ENCODE results near the gene PTK7.

Gene PTK7

DNA sequence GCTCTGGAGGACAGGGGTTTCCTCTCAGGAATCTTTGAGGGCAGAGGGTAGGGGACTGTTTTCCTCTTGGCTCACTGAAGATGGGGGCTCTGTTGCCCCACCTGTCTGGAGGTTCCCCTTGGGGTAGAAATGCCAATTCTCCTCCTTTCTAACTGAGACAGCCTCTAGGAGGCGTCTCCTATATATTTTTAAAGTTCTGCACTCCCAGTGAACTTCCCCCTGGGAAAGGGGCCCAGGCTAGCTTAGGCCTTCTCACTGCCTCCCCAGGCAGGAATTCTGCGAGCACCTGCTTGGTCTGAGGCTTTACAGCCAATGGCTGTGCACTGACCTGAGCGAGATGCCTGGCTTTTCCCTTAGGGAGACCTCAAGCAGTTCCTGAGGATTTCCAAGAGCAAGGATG, 70.1 kb downstream of the PTK7 start:
- H3K27ac ChIP-seq (replicated peaks; ENCODE audit: low read length), result no peak overlapping the region

DNA sequence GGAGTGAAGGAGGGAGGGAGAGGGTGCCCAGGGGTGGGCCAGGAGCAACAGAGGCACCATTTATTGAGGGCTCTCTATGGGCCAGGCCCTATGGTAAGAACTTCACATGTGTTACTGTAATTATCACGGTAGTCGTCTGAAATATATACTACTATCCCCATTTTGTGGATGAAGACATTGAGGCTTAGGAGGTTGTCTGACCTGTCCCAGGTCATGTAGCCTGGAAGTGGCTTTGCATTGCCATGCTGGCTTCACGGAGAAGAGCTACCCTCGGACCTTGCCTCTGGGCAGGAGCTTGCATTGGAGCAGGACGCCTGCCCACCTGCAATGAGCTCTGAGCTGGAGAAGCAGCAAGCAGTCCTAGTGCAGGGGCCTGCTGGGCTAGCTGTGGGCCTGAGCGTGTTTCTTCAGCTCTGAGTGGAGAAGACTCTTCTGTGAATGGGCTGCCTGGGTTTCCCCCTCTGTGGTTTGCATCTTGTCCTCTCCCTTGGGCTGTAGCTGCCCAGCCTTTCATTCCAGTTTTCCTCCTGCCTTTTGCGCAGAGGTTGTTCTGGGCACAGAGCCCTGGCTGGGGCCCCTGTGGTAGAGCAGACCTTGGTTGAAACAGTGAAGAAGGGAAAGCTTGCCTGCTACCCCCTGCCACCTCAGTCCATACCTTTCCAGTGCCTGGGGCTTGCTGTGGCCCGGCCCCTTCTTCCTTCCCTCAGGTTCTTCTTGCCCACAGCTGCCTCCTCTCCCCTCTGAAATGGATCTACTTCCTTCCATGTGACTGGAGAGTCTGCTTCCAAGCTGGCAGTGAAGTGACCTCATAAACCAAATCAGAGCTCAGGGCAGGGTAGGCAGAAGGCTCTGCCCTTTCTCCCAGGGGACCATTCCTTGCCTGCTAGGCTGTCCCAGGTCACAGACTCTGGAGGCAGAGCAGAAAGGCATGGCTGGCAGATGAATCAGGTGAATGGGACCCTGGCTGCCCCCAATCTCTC, 70.9 kb downstream of the PTK7 start:
- H3K9ac ChIP-seq (ENCODE audit: low read depth, low read length, poor library complexity), result no peak overlapping the region
- no peak overlapping the region for H3K23ac ChIP-seq (ENCODE audit: low read depth, low read length, poor library complexity)
- H2BK5ac ChIP-seq (ENCODE audit: low read length), result no peak overlapping the region
- H3K27me3 ChIP-seq (ENCODE audit: control insufficient read depth in 3 of 3, insufficient read depth in 3 of 3, low read depth in 1 of 3, low read length in 3 of 3), result no peaks in the 10 kb centered on the region
- H2AK5ac ChIP-seq (ENCODE audit: low read depth, low read length), result no peak overlapping the region
- H3K14ac ChIP-seq (ENCODE audit: low read length), result no peak overlapping the region
- no peak overlapping the region for H3K4me3 ChIP-seq (ENCODE audit: low read length in 2 of 2)
- no peak overlapping the region for H4K91ac ChIP-seq (ENCODE audit: low read depth, low read length, poor library complexity)
- H2BK15ac ChIP-seq (ENCODE audit: low read length), result no peak overlapping the region
- H2AFZ ChIP-seq (ENCODE audit: low read length), result no peak overlapping the region
- no peak overlapping the region for H3K4me2 ChIP-seq (ENCODE audit: insufficient read depth, low read length, poor library complexity, severe bottlenecking)
- DNase-seq (ENCODE audit: low spot score), result no peak
- no peaks in the 10 kb centered on the region for H3K79me1 ChIP-seq (ENCODE audit: low read depth, low read length)
- peaks cover 14 to 55% of the 10 kb centered on the region in 2 donors for H3K36me3 ChIP-seq (replicated peaks in 1 of 2; ENCODE audit: control insufficient read depth in 2 of 2, insufficient read depth in 2 of 2, low read length in 2 of 2)
- no peak overlapping the region for H2BK12ac ChIP-seq (ENCODE audit: low read length)
- H3K4me1 ChIP-seq (ENCODE audit: control insufficient read depth in 2 of 2, insufficient read depth in 1 of 2, low read depth in 1 of 2, low read length in 2 of 2), result peaks cover 5 to 7% of the 10 kb centered on the region in 2 donors
- H2BK120ac ChIP-seq (ENCODE audit: low read depth, low read length), result no peak overlapping the region
- no peak overlapping the region for H4K8ac ChIP-seq (ENCODE audit: low read depth, low read length)
- no peak overlapping the region for H3K4ac ChIP-seq (ENCODE audit: low read length)
- H3K18ac ChIP-seq (ENCODE audit: low read length), result no peak overlapping the region
- H3K27ac ChIP-seq (replicated peaks; ENCODE audit: low read length), result no peak overlapping the region
- no peaks in the 10 kb centered on the region for H3K9me3 ChIP-seq (replicated peaks in 1 of 2; ENCODE audit: control insufficient read depth in 2 of 2, insufficient read depth in 1 of 2, low read depth in 1 of 2, low read length in 2 of 2)
- WGBS, 2 donors (ENCODE audit: extremely low coverage in 2 of 2, insufficient read length in 2 of 2, insufficient replicate concordance in 1 of 2), result no CpG with 5 or more reads among the region's 8 CpGs

More for the DNA sequence above, 70.1 kb downstream of the PTK7 start:
- H3K14ac ChIP-seq (ENCODE audit: low read length), result no peak overlapping the region
- no peaks in the 10 kb centered on the region for H3K9me3 ChIP-seq (replicated peaks in 1 of 2; ENCODE audit: control insufficient read depth in 2 of 2, insufficient read depth in 1 of 2, low read depth in 1 of 2, low read length in 2 of 2)
- H2AK5ac ChIP-seq (ENCODE audit: low read depth, low read length), result no peak overlapping the region
- no peak overlapping the region for H3K4me3 ChIP-seq (ENCODE audit: low read length in 2 of 2)
- peaks cover 17 to 55% of the 10 kb centered on the region in 2 donors for H3K36me3 ChIP-seq (replicated peaks in 1 of 2; ENCODE audit: control insufficient read depth in 2 of 2, insufficient read depth in 2 of 2, low read length in 2 of 2)
- WGBS, 2 donors (ENCODE audit: extremely low coverage in 2 of 2, insufficient read length in 2 of 2, insufficient replicate concordance in 1 of 2), result no CpG with 5 or more reads among the region's 3 CpGs
- no peak overlapping the region for H3K4me2 ChIP-seq (ENCODE audit: insufficient read depth, low read length, poor library complexity, severe bottlenecking)
- no peak overlapping the region for H4K91ac ChIP-seq (ENCODE audit: low read depth, low read length, poor library complexity)
- peaks cover 5 to 7% of the 10 kb centered on the region in 2 donors for H3K4me1 ChIP-seq (ENCODE audit: control insufficient read depth in 2 of 2, insufficient read depth in 1 of 2, low read depth in 1 of 2, low read length in 2 of 2)
- no peak overlapping the region for H4K8ac ChIP-seq (ENCODE audit: low read depth, low read length)
- no peak overlapping the region for H3K18ac ChIP-seq (ENCODE audit: low read length)
- H2BK5ac ChIP-seq (ENCODE audit: low read length), result no peak overlapping the region
- H3K4ac ChIP-seq (ENCODE audit: low read length), result no peak overlapping the region
- no peak overlapping the region for H2BK120ac ChIP-seq (ENCODE audit: low read depth, low read length)
- no peaks in the 10 kb centered on the region for H3K27me3 ChIP-seq (ENCODE audit: control insufficient read depth in 3 of 3, insufficient read depth in 3 of 3, low read depth in 1 of 3, low read length in 3 of 3)
- DNase-seq (ENCODE audit: low spot score), result no peak
- no peak overlapping the region for H2AFZ ChIP-seq (ENCODE audit: low read length)
- no peaks in the 10 kb centered on the region for H3K79me1 ChIP-seq (ENCODE audit: low read depth, low read length)
- H3K9ac ChIP-seq (ENCODE audit: low read depth, low read length, poor library complexity), result no peak overlapping the region
- no peak overlapping the region for H3K23ac ChIP-seq (ENCODE audit: low read depth, low read length, poor library complexity)
- H2BK12ac ChIP-seq (ENCODE audit: low read length), result no peak overlapping the region
- H2BK15ac ChIP-seq (ENCODE audit: low read length), result no peak overlapping the region

DNA sequence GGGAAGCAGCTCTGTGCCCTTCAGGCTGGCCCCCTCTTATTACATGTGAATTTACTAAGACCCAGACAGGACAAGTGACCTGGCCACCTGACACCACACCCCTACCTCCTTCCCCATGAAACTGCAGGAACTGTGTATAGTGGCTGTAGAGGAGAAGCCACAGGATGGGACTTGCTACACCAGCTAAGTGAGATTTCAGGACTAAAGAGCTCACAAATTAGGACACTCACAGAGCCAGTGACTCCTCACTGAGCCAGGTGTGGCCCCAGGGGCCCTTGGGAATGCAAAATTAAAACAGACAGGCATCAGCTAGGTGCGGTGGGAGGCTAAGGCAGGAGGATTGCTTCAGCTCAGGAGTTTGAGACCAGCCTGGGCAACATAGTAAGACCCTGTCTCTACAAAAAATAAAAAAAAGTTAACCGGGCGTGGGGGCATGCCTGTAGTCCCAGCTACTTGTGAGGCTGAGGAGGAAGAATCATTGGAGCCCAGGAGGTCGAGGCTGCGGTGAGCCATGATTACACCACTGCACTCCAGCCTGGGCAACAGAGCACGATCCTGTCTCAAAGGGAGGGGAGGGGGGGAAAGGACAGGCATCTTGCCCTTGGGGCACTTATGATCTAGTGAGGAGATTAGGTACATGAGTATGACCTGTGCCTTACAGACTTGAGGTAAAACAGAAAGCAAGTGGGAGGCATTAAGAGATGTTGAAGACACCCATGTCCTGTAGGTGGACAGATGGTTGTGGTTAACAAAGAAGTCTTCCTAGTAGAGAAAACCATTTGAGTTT, 71.8 kb downstream of the PTK7 start:
- no peak overlapping the region for H3K23ac ChIP-seq (ENCODE audit: low read depth, low read length, poor library complexity)
- H4K8ac ChIP-seq (ENCODE audit: low read depth, low read length), result no peak overlapping the region
- H4K91ac ChIP-seq (ENCODE audit: low read depth, low read length, poor library complexity), result no peak overlapping the region
- no peak overlapping the region for H2BK5ac ChIP-seq (ENCODE audit: low read length)
- no peak overlapping the region for H3K14ac ChIP-seq (ENCODE audit: low read length)
- no peak overlapping the region for H2BK15ac ChIP-seq (ENCODE audit: low read length)
- no peak overlapping the region for H3K9ac ChIP-seq (ENCODE audit: low read depth, low read length, poor library complexity)
- H2AK5ac ChIP-seq (ENCODE audit: low read depth, low read length), result no peak overlapping the region
- no peak overlapping the region for H3K18ac ChIP-seq (ENCODE audit: low read length)
- no peak overlapping the region for H3K4me3 ChIP-seq (ENCODE audit: low read length in 2 of 2)
- H2BK120ac ChIP-seq (ENCODE audit: low read depth, low read length), result no peak overlapping the region
- no peaks in the 10 kb centered on the region for H3K27me3 ChIP-seq (ENCODE audit: control insufficient read depth in 3 of 3, insufficient read depth in 3 of 3, low read depth in 1 of 3, low read length in 3 of 3)
- peaks cover 14 to 61% of the 10 kb centered on the region in 2 donors for H3K36me3 ChIP-seq (replicated peaks in 1 of 2; ENCODE audit: control insufficient read depth in 2 of 2, insufficient read depth in 2 of 2, low read length in 2 of 2)
- H3K4me1 ChIP-seq (ENCODE audit: control insufficient read depth in 2 of 2, insufficient read depth in 1 of 2, low read depth in 1 of 2, low read length in 2 of 2), result peaks cover 5 to 7% of the 10 kb centered on the region in 2 donors
- H2BK12ac ChIP-seq (ENCODE audit: low read length), result no peak overlapping the region
- no CpG with 5 or more reads among the region's 6 CpGs for WGBS, 2 donors (ENCODE audit: extremely low coverage in 2 of 2, insufficient read length in 2 of 2, insufficient replicate concordance in 1 of 2)
- no peak overlapping the region for H3K27ac ChIP-seq (replicated peaks; ENCODE audit: low read length)
- H3K4me2 ChIP-seq (ENCODE audit: insufficient read depth, low read length, poor library complexity, severe bottlenecking), result no peak overlapping the region
- no peak overlapping the region for H3K4ac ChIP-seq (ENCODE audit: low read length)
- no peaks in the 10 kb centered on the region for H3K79me1 ChIP-seq (ENCODE audit: low read depth, low read length)
- H2AFZ ChIP-seq (ENCODE audit: low read length), result no peak overlapping the region
- no peak for DNase-seq (ENCODE audit: low spot score)
- H3K9me3 ChIP-seq (replicated peaks in 1 of 2; ENCODE audit: control insufficient read depth in 2 of 2, insufficient read depth in 1 of 2, low read depth in 1 of 2, low read length in 2 of 2), result no peaks in the 10 kb centered on the region

DNA sequence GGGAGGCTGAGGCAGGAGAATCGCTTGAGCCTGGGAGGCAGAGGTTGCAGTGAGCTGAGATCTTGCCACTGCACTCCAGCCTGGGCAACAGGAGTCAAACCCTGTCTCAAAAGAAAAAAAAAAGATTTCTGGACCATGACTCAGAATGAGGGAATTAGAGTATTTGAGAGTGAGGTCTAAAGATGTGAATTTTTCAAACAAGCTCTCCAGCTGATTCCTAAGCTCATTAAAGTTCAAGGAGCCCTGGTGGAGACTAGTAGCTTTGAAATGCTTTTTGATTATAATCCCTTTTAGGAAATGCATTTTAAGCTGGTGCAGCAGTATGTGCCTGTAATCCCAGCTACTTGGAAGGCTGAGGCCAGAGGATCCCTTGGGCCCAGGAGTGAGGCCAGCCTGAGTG, 73.2 kb downstream of the PTK7 start:
- Histone ChIP-seq H2BK5ac (ENCODE audit: low read length) (no peak overlapping the region), H3K4me1 (ENCODE audit: control insufficient read depth in 2 of 2, insufficient read depth in 1 of 2, low read depth in 1 of 2, low read length in 2 of 2) (no peaks in the 10 kb centered on the region), H3K23ac (ENCODE audit: low read depth, low read length, poor library complexity) (no peak overlapping the region), H3K9ac (ENCODE audit: low read depth, low read length, poor library complexity) (no peak overlapping the region), H3K4me2 (ENCODE audit: insufficient read depth, low read length, poor library complexity, severe bottlenecking) (no peak overlapping the region), H3K4me3 (ENCODE audit: low read length in 2 of 2) (no peak overlapping the region), H2BK15ac (ENCODE audit: low read length) (no peak overlapping the region), H3K27me3 (ENCODE audit: control insufficient read depth in 3 of 3, insufficient read depth in 3 of 3, low read depth in 1 of 3, low read length in 3 of 3) (no peaks in the 10 kb centered on the region), H3K14ac (ENCODE audit: low read length) (no peak overlapping the region), H3K9me3 (replicated peaks in 1 of 2; ENCODE audit: control insufficient read depth in 2 of 2, insufficient read depth in 1 of 2, low read depth in 1 of 2, low read length in 2 of 2) (no peaks in the 10 kb centered on the region), H3K36me3 (replicated peaks in 1 of 2; ENCODE audit: control insufficient read depth in 2 of 2, insufficient read depth in 2 of 2, low read length in 2 of 2) (peaks cover 11 to 64% of the 10 kb centered on the region in 2 donors), H2AFZ (ENCODE audit: low read length) (no peak overlapping the region), H2BK120ac (ENCODE audit: low read depth, low read length) (no peak overlapping the region), H2AK5ac (ENCODE audit: low read depth, low read length) (no peak overlapping the region), H3K18ac (ENCODE audit: low read length) (no peak overlapping the region), H4K8ac (ENCODE audit: low read depth, low read length) (no peak overlapping the region), H2BK12ac (ENCODE audit: low read length) (no peak overlapping the region), H3K27ac (replicated peaks; ENCODE audit: low read length) (no peak overlapping the region), H3K79me1 (ENCODE audit: low read depth, low read length) (no peaks in the 10 kb centered on the region), H4K91ac (ENCODE audit: low read depth, low read length, poor library complexity) (no peak overlapping the region), H3K4ac (ENCODE audit: low read length) (no peak overlapping the region)
- no peak for DNase-seq (ENCODE audit: low spot score)
- WGBS, 2 donors (ENCODE audit: extremely low coverage in 2 of 2, insufficient read length in 2 of 2, insufficient replicate concordance in 1 of 2), result no CpG with 5 or more reads among the region's 1 CpG
